GM18519 (cell line): ENCODE measurements around the gene ABCC6.
"Not testable (repeated sequence)": the region's sequence is repeated elsewhere in the genome, so short reads cannot be mapped to it uniquely, and the experiment has no call there.

Experiments used
- ATAC-seq: cut with Tn5 transposase; IDR thresholded peaks from one replicate; pipeline ENCODE4 v1.9.1; 2021; ENCODE audit warnings: mild to moderate bottlenecking, moderate library complexity; ENCODE audit not compliant: unreplicated experiment, low FRiP score

Gene ABCC6

DNA sequence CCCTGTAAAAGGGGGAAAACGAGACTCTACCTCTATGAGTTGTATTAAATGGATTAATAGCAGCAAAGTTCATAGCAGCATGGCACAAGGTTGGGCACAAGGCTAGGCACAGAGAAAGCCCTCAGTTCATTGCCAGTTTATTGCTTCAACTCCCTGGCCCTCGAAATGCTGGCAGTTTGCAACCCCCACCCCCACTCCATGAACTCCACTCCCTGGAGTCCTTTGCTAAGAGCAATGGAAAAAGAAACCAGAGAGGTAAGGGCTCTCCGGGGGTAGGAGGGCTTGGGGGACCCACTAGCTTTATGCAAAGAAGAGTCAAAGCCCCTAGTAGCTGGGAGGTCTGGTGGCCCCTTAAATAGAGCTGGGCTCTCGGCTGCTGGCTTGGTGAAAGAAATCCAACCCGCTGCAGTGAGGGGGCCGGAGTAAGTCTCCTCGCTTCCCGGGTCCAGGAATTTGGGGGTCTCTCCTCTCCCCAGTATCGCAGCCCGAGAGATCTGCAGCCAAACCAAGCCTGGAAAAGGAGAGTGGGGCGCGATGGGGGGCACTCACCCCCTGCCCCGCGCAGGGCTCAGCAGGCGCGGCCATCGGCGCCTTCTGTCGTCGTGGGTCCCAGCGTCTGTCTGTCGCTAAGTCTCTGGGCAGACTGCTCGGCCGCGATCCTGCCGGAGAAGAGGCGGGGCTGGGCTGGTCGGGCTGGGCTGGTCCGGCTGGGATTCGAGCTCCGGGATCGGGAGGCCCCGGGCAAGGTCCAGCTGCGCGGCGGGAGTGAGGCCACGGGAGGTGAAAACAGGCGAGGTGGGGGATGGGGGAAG, at the start of gene ABCC6:
TSS of gene ABCC6 (minus strand) at position 645 of the 812 bp plus-strand sequence. CDS start at position 585, 60 bp downstream.
- not testable (repeated sequence) for ATAC-seq

DNA sequence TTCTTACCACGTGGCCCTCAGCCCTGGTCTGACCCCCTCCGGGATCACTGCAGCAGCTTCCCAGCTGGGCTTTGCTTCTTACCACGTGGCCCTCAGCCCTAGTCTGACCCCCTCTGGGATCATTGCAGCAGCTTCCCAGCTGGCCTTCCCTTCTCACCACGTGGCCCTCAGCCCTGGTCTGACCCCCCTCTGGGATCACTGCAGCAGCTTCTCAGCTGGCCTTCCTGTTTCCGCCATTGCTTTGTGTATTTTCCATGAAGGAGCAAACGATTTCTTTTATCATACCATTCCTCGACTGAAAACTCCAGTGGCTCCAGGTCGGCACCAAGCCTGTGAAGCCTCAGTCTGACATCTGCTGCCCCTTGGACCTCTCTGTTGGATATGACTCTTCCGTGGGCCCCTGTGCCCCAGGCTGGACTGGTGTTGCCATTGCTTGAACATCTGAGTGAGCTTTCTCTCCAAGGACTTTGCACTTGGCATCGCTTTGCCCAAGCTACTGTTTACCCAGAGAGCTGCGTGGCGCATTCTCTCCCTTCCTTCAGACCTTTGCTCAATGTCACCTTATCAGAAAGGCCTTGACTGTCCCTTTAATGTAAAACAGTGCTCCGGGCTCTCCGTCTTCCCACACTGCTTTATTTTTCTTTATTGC, 49.4 kb upstream of the ABCC6 start:
- not testable (repeated sequence) for ATAC-seq

DNA sequence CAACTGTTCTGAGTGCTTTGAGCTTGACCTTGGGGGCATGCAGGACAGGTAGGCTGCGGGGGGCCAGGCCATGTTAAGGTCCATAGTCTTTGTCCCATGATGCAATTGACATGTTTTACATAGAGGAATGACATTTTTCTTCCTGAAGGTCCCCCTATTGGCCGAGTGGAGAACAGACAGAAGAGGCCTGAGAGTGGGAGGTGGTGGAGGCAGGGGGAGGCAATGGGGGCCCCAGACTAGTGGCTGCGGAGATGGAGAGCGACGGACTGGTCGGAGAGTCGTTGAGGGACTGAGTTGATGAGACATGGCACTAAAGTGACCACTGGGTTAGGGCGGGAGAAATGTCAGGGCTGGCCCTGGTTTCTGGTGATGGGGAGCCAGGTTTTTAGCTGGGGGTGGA, 48.4 kb upstream of the ABCC6 start:
- ATAC-seq: not testable (repeated sequence)

DNA sequence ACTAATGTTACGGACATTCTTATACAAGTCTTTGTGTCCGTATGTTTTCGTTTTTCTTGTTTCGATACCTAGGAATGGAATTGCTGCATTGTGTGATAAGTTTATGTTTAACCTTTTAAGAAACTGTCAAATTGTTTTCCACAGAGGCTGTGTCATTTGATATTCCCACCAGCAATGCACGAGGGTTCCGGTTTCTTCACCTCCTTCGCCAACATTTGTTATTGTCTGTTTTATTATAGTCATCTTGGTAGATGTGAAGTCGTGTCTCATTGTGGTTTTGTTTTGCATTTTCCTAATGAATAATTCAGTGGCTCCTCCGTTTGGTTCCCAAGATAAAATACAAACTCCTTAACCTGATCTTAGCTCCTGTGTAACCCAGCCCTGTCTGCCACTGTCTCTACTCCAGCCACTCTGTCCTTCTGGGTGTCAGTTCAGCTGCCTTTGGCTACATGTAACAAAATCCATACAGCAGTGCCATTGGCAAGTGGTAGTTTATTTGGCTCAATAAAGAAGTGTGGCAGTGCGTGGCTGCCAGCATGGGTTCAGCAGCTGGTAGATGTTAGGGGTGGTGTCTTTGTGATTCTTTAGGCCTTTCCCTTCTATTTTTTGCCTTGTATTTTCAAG, 45.0 kb upstream of the ABCC6 start:
- ATAC-seq: not testable (repeated sequence)

DNA sequence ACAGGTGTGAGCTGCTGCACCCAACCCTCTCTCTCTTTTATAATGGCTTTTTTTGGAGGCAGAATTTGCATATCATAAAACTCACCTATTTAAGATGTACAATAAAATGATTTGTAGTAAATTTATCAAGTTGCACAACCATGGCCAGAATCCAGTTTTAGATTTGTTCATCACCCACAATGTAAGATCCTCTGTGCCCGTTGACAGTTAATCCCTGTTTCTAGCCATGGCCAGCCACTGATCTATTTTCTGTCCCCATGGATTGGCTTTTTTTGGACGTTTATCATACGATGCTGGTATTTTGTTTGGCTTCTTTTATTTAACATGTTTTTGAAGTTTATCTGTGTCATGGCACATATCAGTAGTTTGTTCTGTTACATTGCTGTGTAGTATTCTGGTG, 44.4 kb upstream of the ABCC6 start:
- not testable (repeated sequence) for ATAC-seq

DNA sequence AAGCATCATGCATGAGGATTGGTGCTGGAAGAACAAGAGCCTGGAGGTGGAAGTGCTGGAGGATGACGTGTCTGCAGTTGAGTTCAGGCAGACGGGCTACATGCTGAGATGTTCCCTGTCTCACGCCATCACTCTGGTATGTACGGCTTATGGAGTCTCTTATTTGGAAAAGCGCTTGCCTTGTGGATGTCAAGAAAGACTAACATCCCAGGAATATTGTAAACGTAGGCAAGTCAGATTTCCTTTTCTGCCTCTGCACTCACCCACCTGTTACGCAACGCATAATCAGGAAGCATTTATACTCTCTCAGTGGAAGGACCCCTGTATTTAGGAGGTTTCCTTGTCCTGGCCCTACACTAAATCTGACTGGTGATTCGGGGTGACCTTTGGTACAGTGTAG, 41.8 kb upstream of the ABCC6 start:
- not testable (repeated sequence) for ATAC-seq

DNA sequence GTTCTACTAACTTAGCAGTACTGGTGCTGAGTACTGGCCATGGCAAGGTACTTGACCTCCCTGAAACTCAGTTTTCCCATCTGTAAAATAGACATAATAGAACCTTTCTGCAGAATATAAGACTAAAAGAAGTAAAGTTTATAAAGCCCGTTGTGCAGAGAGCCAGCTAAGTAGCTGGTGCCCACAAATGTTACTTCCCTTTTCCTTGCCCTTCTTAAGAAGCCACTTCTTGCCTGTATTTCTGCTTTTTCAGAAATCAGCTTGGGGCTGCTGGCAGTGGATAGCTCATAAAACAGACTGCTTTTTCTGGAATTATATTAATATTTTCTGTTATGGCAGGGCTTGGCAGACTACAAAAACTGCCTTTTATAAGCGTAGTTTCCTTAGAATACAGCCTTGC, 40.7 kb upstream of the ABCC6 start:
- ATAC-seq: not testable (repeated sequence)

DNA sequence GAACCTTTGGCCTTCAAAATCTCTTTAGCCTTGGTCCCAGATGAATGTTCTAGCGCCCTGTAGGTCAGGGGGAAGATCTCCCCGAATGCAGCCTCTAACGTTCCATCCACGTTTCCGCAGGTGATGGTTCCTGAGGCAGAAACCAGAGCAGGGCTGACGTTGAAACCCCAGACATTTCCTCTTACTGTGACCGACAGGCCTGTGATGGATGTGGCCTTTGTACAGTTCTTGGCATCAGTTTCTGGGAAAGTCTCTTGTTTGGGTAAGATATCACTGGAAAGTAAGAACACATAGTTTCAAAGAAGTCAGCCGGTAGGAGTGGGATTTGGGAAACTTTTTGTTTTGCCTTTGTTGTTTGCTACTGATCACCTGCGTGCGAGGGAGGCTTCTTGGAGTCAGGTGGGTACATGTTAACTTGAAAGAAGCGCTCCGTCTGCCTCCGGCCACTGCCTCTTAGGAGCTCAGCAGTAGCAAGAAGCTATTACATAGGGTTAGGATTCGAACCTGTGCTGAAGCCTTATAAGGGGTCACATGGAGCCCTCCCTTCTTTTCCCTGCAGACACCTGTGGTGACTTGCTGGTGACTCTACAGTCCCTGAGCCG, 39.8 kb upstream of the ABCC6 start:
- ATAC-seq: not testable (repeated sequence)

DNA sequence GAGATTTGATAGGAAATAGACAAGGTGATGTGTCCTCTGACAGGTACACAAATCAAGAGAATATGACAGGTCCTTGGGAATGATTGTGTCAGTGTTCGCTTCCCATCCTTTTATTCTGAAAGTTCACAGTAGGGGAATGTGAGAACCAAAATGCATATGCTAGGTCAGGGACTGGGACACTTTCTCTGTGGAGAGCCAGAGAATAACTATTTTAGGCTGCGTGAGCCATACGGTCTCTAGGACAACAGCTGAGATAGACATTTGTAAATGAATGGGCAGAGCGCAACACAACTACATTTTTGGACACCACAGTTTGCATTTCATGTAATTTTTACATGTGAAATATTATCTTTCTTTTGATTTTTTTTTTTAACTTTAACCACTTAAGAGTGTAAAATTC, 36.7 kb upstream of the ABCC6 start:
- not testable (repeated sequence) for ATAC-seq

DNA sequence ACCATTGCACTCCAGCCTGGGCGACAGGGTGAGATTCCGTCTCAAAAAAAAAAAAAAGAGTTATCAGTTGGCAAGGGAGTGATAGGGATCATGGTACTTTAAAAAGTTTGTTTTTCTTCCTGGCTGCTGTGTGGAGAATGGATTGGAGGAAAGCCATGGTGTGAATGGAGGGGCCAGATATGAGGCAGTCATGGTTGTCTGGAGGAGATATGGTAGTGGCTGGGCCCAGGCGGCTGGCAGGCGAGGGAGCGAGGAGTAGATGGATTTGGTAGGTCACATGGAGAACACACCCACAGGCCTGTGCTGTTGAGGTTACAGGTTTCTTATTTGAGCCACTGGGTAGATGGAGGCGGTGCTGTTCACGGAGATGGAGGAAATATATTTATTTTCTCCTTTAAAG, 35.5 kb upstream of the ABCC6 start:
- ATAC-seq: not testable (repeated sequence)

DNA sequence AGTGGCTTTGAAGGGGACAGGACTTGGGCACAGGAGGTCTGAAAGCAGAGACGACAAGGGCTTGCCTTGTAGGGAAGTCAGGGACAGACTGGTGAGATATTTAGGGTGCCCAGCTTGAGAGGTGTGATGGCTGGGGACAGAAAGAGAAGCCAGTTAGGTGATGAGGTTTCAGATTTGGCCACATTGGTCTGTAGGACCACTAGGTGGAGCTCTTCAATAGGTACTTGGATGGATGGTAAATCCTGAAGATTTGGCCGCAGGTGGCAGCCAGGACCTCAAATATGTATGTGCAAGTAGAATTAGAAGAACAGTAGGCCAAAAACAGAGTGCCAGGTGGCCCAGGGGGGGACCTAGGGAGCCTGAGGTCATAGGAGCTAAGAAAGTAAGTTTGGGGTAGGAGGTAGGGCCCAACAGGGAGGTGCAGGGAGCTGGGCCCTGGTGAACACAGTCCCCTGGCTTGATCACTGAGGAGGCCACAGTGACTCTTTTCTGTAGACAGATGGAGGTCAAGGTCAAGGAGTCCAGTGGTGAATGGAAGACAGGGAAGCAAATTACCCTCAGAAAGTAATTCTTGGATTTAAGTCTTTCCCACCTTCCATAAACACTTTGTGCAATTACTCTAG, 34.1 kb upstream of the ABCC6 start:
- not testable (repeated sequence) for ATAC-seq

DNA sequence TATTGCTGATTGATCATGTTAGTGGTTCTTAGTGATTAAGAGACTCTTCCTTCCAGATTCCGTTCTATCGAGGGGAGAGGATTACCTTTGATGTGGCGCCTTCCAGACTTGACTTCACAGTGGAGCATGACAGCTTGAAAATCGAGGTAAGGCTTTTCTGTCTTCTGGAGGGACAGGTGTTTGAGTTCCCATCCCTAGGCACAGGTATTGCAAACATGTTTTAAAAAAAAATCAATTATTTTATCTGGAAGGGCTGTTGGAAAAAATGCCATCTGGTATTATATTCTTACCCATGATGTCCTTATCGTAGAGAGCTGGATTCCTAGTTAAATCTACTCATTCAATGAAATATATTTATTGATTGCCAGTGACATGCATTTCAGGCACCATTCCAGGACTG, 29.1 kb upstream of the ABCC6 start:
- not testable (repeated sequence) for ATAC-seq

DNA sequence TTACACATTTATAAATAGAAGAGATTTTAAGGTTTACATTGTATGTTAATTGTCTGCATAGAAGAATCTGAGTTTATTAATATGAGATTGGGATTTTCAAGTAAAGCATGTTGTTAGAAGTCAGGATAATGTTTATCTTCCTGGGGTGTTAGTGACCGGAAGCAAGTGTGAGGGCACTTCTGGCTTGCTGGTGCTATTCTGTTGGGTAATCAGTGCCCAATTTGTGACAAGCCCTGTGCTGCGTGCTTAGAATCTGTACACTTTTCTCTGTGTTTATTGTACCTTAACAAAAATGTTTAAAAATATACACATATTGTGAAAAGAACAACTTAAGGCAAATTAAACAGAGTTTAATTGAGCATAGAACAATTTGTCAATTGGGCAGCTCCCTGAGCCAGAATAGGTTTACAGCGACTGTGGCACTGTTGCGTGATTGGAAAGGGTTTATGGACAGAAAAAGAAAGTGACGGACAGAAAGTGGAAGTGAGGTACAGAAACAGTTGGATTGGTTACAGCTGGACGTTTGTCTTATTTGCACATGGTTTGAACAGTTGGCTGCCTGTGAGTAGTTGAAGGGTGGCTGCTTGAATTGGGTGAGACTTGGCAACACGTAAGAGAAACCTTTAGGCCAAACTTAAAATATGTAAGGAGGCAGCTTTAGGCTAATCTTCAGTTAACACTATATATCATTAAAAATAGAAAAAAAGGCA, 26.5 kb upstream of the ABCC6 start:
- ATAC-seq: not testable (repeated sequence)

DNA sequence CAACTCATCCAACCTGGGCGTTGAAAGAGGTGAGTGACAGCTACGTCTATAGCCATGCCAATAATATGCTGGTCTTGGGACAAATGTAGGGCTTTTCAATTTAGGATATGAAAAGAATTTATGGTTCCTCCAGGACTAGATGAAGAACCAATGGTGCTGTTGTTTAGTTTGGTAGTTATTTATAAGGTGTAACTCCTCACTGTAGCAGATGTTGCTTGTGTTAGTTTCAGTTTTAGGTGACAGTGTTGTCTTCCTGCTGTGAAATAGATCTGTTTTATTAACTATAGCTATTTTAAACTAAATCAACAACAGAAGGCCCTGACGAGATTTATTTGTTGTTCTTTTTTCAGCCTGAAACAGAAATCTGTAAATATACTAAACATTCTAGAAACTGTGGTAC, 24.1 kb upstream of the ABCC6 start:
- ATAC-seq: not testable (repeated sequence)

DNA sequence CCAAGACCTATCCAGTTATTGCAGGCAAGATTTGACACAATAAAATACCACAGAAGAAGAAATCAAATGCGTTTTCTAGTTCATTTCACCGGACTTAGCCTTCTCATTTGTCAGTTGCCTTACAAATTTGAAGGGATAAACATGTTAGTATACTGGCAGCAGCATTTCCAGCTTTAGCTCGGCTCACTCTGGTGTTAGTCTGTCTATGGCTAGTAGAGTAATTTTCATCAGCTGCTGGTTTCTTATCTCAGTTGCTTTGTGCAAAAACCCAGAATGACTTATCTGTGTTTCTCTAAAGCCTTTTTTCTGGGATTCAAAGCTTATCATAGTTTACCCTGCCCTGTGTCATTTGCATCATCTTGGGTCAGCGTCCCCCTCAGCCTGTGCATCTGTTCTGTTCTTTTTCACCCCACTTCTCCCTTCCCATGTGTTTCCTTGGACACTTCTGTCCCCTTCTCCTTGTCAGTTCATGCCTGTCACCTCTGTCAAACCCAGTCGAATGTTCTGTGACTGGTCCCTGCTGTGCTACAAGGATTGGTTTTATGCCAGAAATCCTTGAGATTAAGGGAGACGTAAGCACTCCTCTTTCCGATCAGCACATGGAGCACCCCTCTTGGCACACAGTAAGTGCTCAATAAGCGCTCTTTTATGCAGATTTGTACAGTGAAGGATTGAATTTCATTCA, 23.4 kb upstream of the ABCC6 start:
- not testable (repeated sequence) for ATAC-seq

DNA sequence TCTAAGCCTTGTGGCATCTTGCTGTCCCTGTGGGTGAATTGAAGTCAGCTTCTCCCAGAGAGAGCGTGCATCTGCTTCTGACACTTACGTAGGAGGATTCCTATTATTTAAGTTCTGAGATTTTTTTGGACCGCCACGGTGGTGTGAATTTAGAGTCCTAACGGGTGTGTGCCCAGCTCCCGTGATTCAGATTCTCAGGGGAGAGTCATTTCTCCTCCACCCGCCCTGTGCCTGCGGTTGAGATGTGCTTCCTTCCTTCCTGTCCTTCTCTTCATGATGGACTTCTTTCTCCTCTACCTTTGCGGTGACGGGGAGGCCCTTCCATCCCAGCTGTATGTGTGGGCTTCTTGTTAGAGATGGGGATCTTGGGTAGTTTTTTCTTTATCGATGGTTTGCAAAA, 20.6 kb upstream of the ABCC6 start:
- ATAC-seq: not testable (repeated sequence)

DNA sequence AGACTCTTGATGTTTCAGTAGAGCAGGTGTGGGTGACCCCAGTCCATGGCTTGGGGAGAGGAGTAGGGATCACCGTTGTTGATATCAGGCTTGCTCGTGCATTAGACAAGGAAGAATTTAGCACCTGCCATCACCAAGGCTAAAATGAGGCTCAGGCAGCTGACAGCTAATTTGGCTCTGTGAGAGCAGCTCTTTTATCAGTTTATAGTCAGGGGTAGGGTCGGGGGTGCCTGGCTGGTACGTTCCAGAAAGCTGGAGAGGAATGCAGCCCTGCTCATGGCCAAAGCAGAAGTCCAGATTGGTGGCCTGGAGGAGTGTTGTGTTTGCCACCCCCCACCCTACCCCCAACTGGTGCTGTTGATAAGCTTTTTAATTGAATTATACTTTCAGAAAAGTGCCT, 17.4 kb upstream of the ABCC6 start:
- ATAC-seq: not testable (repeated sequence)

DNA sequence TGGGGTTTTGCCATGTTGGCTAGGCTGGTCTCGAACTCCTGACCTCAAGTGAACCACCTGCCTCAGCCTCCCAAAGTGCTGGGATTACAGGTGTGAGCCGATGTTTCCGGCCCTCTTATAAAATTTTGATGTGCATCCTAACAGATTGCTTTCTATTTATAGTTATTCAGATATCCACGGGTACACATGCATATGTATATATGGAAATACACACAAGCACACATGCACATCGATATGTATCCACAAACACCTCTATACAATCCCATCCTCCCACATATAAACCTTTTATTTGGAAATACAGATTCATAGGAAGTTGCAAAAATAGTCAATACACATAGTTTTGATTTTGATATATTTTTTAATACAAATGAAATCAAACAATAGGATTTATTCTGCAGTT, 14.4 kb upstream of the ABCC6 start:
- ATAC-seq: not testable (repeated sequence)

DNA sequence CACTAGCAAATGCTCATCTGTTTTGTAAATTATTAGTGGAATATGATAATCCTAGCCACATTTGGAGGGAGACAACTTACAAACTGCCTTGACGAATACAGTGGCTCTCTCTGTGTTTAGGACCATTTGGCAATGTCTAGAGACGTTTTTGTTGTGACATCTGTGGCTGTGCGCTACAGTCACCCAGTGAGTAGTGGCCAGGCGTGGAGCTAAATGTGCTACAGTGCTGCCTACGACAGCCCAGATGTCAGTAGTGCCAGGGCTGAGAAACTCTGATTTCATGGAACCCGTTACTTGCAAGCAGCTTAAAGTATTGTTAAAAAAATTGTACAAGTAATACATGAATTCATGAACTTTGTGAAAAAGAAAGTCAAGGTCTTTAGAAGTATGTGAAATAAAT, 13.8 kb upstream of the ABCC6 start:
- ATAC-seq: not testable (repeated sequence)
